IPS-NIHi7 (cell line): ENCODE results near the gene DAB1.

ENCODE experiments used
- DNase-seq: peaks from one replicate; pipeline ENCODE4 v3.0.0; 2012; ENCODE audit warnings: mixed read lengths; ENCODE audit errors: extremely low spot score

DAB1 gene

DNA sequence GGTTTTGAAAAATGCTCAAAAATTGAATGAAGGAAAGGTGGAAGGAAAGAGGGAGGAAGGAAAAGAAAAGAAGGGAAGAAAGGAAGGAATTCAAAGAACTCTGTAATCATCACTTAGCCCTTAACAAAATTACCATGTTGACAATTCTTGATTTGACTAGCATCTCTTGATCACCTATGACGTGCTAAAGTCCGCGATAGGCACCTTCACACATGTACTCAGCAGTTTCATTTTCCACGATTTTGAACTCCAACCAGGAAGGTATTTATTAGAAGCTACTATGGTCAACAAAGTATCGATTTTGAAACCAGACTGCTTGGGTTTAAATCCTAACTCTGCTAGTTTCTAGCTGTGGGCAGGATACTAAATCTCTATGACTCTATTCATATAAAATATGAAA is 146.9 kb downstream of the DAB1 start:
- no peak for DNase-seq

- no peak for DNase-seq
Observed at GRCh38 chr1:57272601-57273000, 151.3 kb downstream of the DAB1 start.

- no peak for DNase-seq
Observed at GRCh38 chr1:57272150-57272549, 151.7 kb downstream of the DAB1 start.

DNA sequence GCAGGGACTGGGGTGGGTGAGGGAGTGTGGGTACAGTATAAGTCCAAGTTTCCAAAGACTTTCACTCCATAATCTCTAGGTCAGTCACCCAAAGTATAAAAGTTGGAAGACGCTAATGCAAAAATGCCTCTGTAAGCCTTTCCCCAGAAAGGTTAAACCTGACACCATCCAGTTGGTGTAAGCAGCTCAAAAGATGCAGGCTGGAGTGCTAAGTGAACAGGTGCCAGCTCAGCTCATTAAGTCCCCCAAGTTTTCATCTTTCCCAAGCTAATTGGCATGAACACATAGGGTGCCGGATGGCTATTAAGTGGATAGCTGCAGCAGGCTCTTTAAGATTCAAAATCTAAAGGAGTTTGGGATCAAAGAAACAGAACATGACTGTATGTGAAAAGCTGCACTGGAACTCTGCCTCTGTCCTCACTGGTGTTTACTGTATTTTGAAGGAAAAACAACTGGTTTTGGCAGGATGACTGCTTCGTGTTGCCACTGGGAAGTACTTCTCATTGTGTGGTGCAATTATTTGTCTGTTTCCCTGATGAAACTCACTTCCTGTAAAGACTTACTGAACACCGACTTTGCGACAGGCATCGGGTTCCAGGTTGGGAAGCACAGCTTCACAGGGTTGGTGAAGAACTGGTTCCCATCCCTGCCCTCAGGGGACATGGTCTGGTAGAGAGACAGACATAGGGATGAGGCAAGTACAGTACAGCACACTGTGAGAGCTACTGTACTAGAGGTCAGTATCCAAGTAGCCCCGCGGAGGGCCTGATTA is 152.7 kb downstream of the DAB1 start:
- no peak for DNase-seq

GRCh38 chr1:57269630-57270225 is 154.1 kb downstream of the DAB1 start:
- no peak for DNase-seq

GRCh38 chr1:57265104-57265503 is 158.8 kb downstream of the DAB1 start:
- DNase-seq, result no peak

DNA sequence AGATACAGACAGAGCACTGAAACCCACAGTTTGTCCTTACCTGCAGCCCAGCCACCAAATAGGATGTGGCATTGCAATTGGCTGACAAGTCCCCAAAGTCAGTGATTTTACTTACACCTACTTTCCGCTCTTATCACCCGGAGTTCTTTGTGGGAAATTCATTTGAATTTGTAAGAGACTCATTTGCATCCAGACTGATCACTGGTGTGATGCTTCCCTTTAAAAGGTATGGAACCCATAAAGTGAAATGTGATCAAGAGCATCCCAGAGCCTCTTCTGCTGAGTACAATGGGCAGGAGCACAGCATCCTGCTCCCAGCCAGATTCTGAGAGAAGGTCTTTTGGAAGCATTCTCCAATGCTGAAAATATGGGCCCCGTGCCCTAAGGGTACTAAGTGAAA is 161.4 kb downstream of the DAB1 start:
- DNase-seq, result peak; percentile 50

DNA sequence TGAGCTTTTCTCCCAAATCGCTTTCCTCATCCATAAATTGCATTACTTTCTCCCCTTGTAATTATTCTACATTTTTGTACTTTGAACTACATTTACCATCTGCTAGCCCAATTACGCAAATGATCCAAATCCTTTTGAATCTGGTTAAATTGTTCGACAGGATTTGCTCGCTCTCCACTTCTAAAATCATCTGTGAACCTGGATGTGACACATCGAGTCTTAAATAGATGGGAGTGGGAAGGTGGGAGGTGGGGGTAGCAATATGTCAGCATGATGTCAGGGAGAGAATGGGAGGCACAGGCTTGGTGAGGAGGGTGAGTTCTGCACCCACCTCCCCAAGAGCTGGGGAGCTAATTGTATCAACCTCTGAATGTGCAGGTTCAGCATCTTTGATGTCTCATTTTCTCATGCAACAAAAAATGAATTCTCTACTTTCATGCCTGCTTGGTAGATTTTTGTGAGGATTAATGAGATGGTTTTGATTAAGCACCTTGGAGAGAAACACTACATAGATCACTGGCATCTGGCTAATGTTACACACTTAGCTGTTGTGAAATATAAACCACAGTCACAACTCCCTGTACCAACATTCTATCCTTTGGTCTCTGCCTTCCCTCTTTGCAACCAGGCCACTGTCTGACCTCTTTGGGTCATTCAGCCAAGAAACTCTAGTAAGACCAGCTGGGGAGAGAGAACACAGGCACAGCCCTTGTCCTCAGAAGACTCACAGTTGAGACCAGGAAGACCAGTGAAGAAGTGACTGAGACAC is 165.1 kb downstream of the DAB1 start:
- DNase-seq, result no peak

GRCh38 chr1:57255945-57256344 is 167.9 kb downstream of the DAB1 start:
- DNase-seq, result no peak

DNA sequence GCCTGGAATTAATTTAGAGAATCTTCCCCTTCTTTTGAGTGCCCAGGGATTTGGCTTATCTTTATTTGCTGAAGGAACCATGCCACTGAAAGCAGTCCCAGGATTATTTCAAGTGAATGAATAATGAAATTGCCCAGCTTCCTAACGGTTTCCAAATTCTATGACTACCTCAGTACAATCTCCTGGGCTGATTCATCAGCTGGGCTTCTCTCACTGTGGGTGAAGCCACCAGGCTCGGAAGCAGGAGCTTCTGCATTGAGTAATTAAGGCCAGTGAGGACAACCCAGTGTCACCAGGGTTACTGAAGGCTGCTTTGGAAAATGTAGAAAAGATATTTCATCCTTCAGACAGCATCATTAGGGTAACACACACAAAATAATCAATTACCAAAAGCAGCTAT is 169.8 kb downstream of the DAB1 start:
- no peak for DNase-seq

GRCh38 chr1:57252597-57253294 is 171.1 kb downstream of the DAB1 start:
- peak; percentile 49 for DNase-seq

DNA sequence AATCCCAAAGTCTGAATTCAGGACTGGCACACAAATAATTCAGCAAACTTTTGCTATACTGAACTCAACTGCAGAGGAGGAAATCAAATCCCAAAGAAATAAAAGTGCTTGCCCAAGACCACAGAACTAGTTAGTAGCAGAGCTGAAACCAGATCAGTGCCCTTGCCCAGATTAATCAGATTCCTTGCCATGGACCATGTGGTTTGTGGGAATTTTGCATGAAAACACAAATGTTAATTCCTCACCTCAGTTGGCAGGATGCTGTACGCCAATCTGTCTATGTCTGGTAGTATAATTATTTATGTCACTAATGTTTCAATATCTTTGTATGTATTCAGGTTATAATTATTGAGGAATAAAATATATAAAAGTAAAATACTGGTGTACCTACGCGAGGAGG is 173.8 kb downstream of the DAB1 start:
- no peak for DNase-seq

- no peak for DNase-seq
Observed at GRCh38 chr1:57249511-57249910, 174.3 kb downstream of the DAB1 start.

GRCh38 chr1:57248830-57249229 is 175.0 kb downstream of the DAB1 start:
- DNase-seq, result no peak

- DNase-seq, result no peak
Observed at GRCh38 chr1:57238233-57238781, 185.6 kb downstream of the DAB1 start.

GRCh38 chr1:57235730-57236510 is 187.9 kb downstream of the DAB1 start:
- no peak for DNase-seq

DNA sequence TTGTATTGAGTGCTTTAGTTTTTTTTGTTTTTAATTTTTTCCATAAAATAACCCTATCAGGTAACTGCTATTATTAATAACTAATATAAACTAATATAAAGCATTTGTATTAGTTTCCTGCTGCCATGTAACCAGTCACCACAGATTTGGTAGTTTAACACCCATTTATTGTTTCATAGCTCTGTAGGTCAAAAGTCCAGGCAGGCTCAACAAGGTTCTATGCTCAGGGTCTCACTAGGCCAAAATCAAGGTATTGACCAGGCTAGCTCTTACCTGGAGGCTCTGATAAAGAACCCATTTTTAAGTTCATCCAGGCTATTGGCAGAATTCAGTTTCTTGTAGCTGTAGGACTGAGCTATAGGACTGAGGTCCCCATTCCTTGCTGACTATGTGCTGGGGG is 189.4 kb downstream of the DAB1 start:
- DNase-seq, result no peak

DNA sequence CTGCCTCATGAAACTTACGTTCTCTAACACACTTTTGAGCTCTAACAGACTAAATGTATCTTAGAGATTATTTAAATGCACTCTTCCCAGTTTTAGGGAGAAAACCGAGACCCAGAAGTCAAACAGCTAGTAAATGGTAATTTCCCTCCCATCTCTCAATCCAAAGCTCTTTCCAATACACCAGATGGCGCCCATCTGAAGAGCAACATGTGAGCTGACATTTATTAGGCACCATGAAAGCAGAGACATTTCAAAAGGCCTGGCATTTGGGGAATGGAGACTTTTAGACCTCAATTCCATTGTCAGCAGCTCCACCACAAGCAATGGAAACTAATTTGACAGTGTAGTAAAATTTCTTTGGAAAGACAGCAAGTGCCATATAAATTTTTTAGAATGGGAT is 191.4 kb downstream of the DAB1 start:
- DNase-seq, result peak; percentile 27

DNA sequence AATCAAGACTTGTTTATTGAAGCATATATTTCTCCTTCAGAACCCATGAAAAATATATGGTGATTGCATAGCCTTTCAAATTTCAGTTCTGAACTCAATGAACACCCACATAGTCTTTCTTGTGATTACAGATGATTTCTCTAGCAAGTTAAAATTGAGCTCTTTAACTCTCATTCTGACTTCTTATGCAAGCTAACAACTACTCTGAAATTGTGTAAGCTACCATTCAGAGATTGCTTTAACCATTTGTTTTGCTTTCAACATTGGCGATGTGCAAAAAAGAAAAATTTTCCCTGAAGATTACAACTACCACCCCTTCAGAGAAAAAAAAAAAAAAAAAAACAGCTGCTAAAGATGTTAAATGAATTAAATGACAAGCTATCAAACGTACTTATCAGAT is 193.9 kb downstream of the DAB1 start:
- DNase-seq, result no peak

GRCh38 chr1:57229076-57229475 is 194.8 kb downstream of the DAB1 start:
- no peak for DNase-seq

DNA sequence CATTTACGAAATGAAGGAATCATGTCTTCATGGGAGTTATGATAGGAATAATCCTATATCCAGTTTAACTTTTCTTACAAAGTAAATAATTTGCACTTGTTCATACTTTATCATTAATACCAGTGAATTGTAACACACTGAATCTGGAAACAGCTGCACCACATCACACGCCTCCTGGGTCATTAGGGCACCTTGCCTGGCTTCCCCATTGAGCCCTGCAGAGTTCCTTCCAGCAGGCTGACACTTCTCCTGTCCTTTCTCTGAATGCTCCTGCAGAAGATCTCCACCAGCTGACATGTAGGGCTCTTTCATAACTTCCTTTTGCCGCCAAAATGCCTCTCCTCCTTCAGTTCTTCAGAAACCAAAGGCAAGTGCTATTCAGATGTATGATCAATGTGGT is 201.1 kb downstream of the DAB1 start:
- DNase-seq, result no peak
